T-cell (primary cell): ENCODE data around the gene APPBP2. TPM values are rescaled to one million over a fixed set of nuclear protein-coding genes. Genes with fewer than 3 reads are reported as not detected.

Experiments
- ATAC-seq, 4 experiments: fragments of 200-7000 bp in 3 of 4; fragments of 150-1000 bp in 1 of 4; cut with Tn5 transposase; replicated peaks in 1 of 4; 1 replicate in 3 of 4; 2 replicates in 1 of 4; pipeline ENCODE4 v1.10.0; 2021; ENCODE audit warnings: moderate library complexity in 3 of 4, mild to moderate bottlenecking in 2 of 4, moderate number of reproducible peaks in 1 of 4
- CTCF ChIA-PET, 2 donors: fragments of 300-600 bp; sonication (Branson Sonifier 250); formaldehyde crosslinking; loops; one replicate each; lab custom pipeline; 2022; ENCODE audit warnings: antibody characterized with exemption in 2 of 2; lab: Charles Lee
- POLR2A ChIA-PET, 2 donors: fragments of 300-600 bp; sonication (Branson Sonifier 250); formaldehyde crosslinking; loops; one replicate each; lab custom pipeline; 2022; ENCODE audit warnings: antibody characterized with exemption in 2 of 2; lab: Charles Lee
- DNase-seq, 35 experiments: peaks; one replicate each; pipeline versions ENCODE4 v3.0.0 to v3.0.0-alpha.2; 2013 to 2023
- H3K27ac ChIP-seq: one replicate; pipeline ENCODE4 v1.5.1; 2013; ENCODE audit warnings: low read length
- H3K27me3 ChIP-seq, 2 experiments: replicated peaks in 1 of 2; 1 replicate in 1 of 2; 2 replicates in 1 of 2; pipeline versions ENCODE4 v1.6.1 to v1.7.0; 2013; ENCODE audit warnings: low read length in 1 of 2, mixed read lengths in 1 of 2; ENCODE audit not compliant: control insufficient read depth in 2 of 2, insufficient read depth in 2 of 2; ENCODE audit errors: extremely low read depth in 1 of 2
- H3K36me3 ChIP-seq, 2 donors: 1 replicate in 1 of 2; 2 replicates in 1 of 2; pipeline versions ENCODE4 v1.6.1 to v1.7.0; 2013; ENCODE audit warnings: low read length in 1 of 2; ENCODE audit not compliant: control insufficient read depth in 2 of 2, insufficient read depth in 1 of 2; ENCODE audit errors: extremely low read depth in 1 of 2
- H3K4me1 ChIP-seq, 2 experiments: 1 replicate in 1 of 2; 2 replicates in 1 of 2; pipeline versions ENCODE4 v1.6.1 to v1.7.0; 2013; ENCODE audit warnings: low read length in 2 of 2, mixed read lengths in 1 of 2; ENCODE audit not compliant: insufficient read depth in 2 of 2, control insufficient read depth in 1 of 2; ENCODE audit errors: extremely low read depth in 1 of 2
- H3K4me3 ChIP-seq, 2 donors: 1 replicate in 1 of 2; 2 replicates in 1 of 2; pipeline versions ENCODE4 v1.5.1 to v1.7.0; 2013; ENCODE audit warnings: mild to moderate bottlenecking in 2 of 2, low read length in 1 of 2, moderate library complexity in 1 of 2; ENCODE audit not compliant: control insufficient read depth in 1 of 2; ENCODE audit errors: extremely low read depth in 1 of 2
- H3K9me3 ChIP-seq: 2 replicates; pipeline ENCODE4 v1.7.0; 2013
- H3K27ac Mint-ChIP-seq, 2 donors: one replicate each; pipeline ENCODE4 v1.8.0; 2020 to 2021; ENCODE audit warnings: mild to moderate bottlenecking in 2 of 2, mixed read lengths in 2 of 2
- H3K27me3 Mint-ChIP-seq, 2 donors: one replicate each; pipeline ENCODE4 v1.8.0; 2021 to 2022; ENCODE audit warnings: mixed read lengths in 2 of 2
- H3K36me3 Mint-ChIP-seq: one replicate; pipeline ENCODE4 v1.8.0; 2021; ENCODE audit warnings: mixed read lengths
- H3K4me1 Mint-ChIP-seq, 3 donors: one replicate each; pipeline ENCODE4 v1.8.0; 2020 to 2022; ENCODE audit warnings: mixed read lengths in 3 of 3, mild to moderate bottlenecking in 1 of 3
- H3K4me3 Mint-ChIP-seq, 3 donors: one replicate each; pipeline ENCODE4 v1.8.0; 2020 to 2022; ENCODE audit warnings: mild to moderate bottlenecking in 3 of 3, mixed read lengths in 3 of 3, moderate library complexity in 3 of 3
- H3K9me3 Mint-ChIP-seq, 3 donors: one replicate each; pipeline ENCODE4 v1.8.0; 2020 to 2022; ENCODE audit warnings: mixed read lengths in 3 of 3
- WGBS: methylation state at CpG from one replicate; pipeline ENCODE4 v1.1.5; 2013; ENCODE audit warnings: missing lambda C conversion rate; ENCODE audit not compliant: insufficient coverage; 5-methylcytosine and 5-hydroxymethylcytosine counted together
- total RNA-seq, 35 experiments: library from RNA in 6 of 35; stranded (reverse) in 6 of 35; fragments of 120-200 nt in 1 of 35; gene quantifications; one replicate each; pipeline versions ENCODE4 v1.2.1 to v1.2.4 and lab custom pipeline; 2013 to 2026

The APPBP2 gene
- total RNA-seq, 5 donors from 2014 or later (not counting 1 experiment from before 2014, with no cell fraction given), result 32.2 to 42.0 (median 36.6) TPM

GRCh38 chr17:60538726-60539125 lies 12.7 kb upstream of the APPBP2 start:
- peaks cover 0 to 2% of the 10 kb centered on the region in 2 experiments for H3K27me3 ChIP-seq
- ATAC-seq (no peak), DNase-seq (no peak)
- 100% methylated on average over 4 of the region's 9 CpGs for WGBS
- H3K27me3 Mint-ChIP-seq, result no peaks in the 10 kb centered on the region
- no peak overlapping the region for H3K4me3 ChIP-seq
- POLR2A ChIA-PET, result no interaction called here
- no peak overlapping the region for H3K4me3 Mint-ChIP-seq
- H3K27ac ChIP-seq, result no peak overlapping the region
- H3K9me3 Mint-ChIP-seq, result no peaks in the 10 kb centered on the region
- H3K4me1 ChIP-seq, result no peaks in the 10 kb centered on the region
- H3K27ac Mint-ChIP-seq, result no peak overlapping the region
- H3K4me1 Mint-ChIP-seq, result no peaks in the 10 kb centered on the region
- no peaks in the 10 kb centered on the region for H3K36me3 Mint-ChIP-seq
- CTCF ChIA-PET, result no interaction called here
- no peaks in the 10 kb centered on the region for H3K9me3 ChIP-seq
- H3K36me3 ChIP-seq, result no peaks in the 10 kb centered on the region

- Mint-ChIP-seq H3K27ac (no peak overlapping the region), H3K36me3 (no peaks in the 10 kb centered on the region), H3K4me3 (no peak overlapping the region), H3K9me3 (no peaks in the 10 kb centered on the region), H3K27me3 (peaks cover 0 to 6% of the 10 kb centered on the region in 2 donors), H3K4me1 (peaks cover 0 to 4% (median 0%) of the 10 kb centered on the region in 3 donors)
- Histone ChIP-seq H3K4me3 (no peak overlapping the region), H3K27me3 (peaks cover 0 to 2% of the 10 kb centered on the region in 2 experiments), H3K4me1 (no peaks in the 10 kb centered on the region), H3K9me3 (no peaks in the 10 kb centered on the region), H3K36me3 (no peaks in the 10 kb centered on the region), H3K27ac (no peak overlapping the region)
- CTCF ChIA-PET, result interaction anchor here in 1 of 2 donors (0.7 kb wide), 1 partner anchor 36 kb away, joined by 3 read pairs; no protein-coding TSS in a partner anchor
- 70% methylated on average over 1 of the region's 3 CpGs for WGBS
- POLR2A ChIA-PET, result interaction anchor here (0.5 to 0.8 kb wide), 2 partner anchors 23 to 180 kb away, joined by 4 to 7 read pairs; no protein-coding TSS in a partner anchor
- DNase-seq (no peak), ATAC-seq (no peak)
Observed at GRCh38 chr17:60535382-60536279, 9.6 kb upstream of the APPBP2 start.

GRCh38 chr17:60534613-60535157 lies 8.6 kb upstream of the APPBP2 start:
- POLR2A ChIA-PET, result no interaction called here
- H3K4me3 Mint-ChIP-seq, result no peak overlapping the region
- H3K4me1 ChIP-seq, result no peaks in the 10 kb centered on the region
- peaks cover 0 to 6% of the 10 kb centered on the region in 2 donors for H3K27me3 Mint-ChIP-seq
- H3K9me3 Mint-ChIP-seq, result no peaks in the 10 kb centered on the region
- peaks cover 0 to 4% (median 0%) of the 10 kb centered on the region in 3 donors for H3K4me1 Mint-ChIP-seq
- H3K36me3 ChIP-seq, result no peaks in the 10 kb centered on the region
- WGBS, result no CpG with 5 or more reads among the region's 7 CpGs
- no peak overlapping the region for H3K27ac Mint-ChIP-seq
- ATAC-seq, result no peak
- no peak overlapping the region for H3K4me3 ChIP-seq
- CTCF ChIA-PET, result interaction anchor here in 1 of 2 donors (0.7 kb wide), 1 partner anchor 37 kb away, joined by 3 read pairs; no protein-coding TSS in a partner anchor
- no peak overlapping the region for H3K27ac ChIP-seq
- no peaks in the 10 kb centered on the region for H3K9me3 ChIP-seq
- no peaks in the 10 kb centered on the region for H3K36me3 Mint-ChIP-seq
- DNase-seq, result no peak
- H3K27me3 ChIP-seq, result peaks cover 0 to 2% of the 10 kb centered on the region in 2 experiments

- WGBS, result no CpG with 5 or more reads among the region's 1 CpG
- ChIA-PET POLR2A (no interaction called here), CTCF (no interaction called here)
- Histone ChIP-seq H3K9me3 (no peaks in the 10 kb centered on the region), H3K27me3 (peaks cover 0 to 2% of the 10 kb centered on the region in 2 experiments), H3K4me3 (no peak overlapping the region), H3K36me3 (no peaks in the 10 kb centered on the region), H3K27ac (no peak overlapping the region), H3K4me1 (no peaks in the 10 kb centered on the region)
- no peaks in the 10 kb centered on the region for H3K36me3 Mint-ChIP-seq
- no peak overlapping the region for H3K27ac Mint-ChIP-seq
- DNase-seq (no peak), ATAC-seq (no peak)
- H3K4me3 Mint-ChIP-seq, result no peak overlapping the region
- peaks cover 0 to 4% (median 0%) of the 10 kb centered on the region in 3 donors for H3K4me1 Mint-ChIP-seq
- no peaks in the 10 kb centered on the region for H3K9me3 Mint-ChIP-seq
- H3K27me3 Mint-ChIP-seq, result peaks cover 0 to 6% of the 10 kb centered on the region in 2 donors
Observed at GRCh38 chr17:60534010-60534555, 8.0 kb upstream of the APPBP2 start.

GRCh38 chr17:60529806-60530205 lies 3.8 kb upstream of the APPBP2 start:
- WGBS, result 100% methylated on average over 1 of the region's 1 CpG
- ChIA-PET POLR2A (interaction anchor here in 1 of 2 donors (0.6 kb wide), 1 partner anchor 74 kb away, joined by 3 read pairs; no protein-coding TSS in a partner anchor), CTCF (interaction anchor here in 1 of 2 donors (0.6 kb wide), 1 partner anchor 24 kb away, joined by 3 read pairs; no protein-coding TSS in a partner anchor)
- Histone ChIP-seq H3K27ac (no peak overlapping the region), H3K36me3 (no peaks in the 10 kb centered on the region), H3K4me3 (no peak overlapping the region), H3K27me3 (peaks cover 0 to 4% of the 10 kb centered on the region in 2 experiments), H3K9me3 (no peaks in the 10 kb centered on the region), H3K4me1 (peaks cover 2 to 4% of the 10 kb centered on the region in 2 experiments)
- ATAC-seq, result no peak
- DNase-seq, result no peak
- H3K4me3 Mint-ChIP-seq, result no peak overlapping the region
- no peaks in the 10 kb centered on the region for H3K36me3 Mint-ChIP-seq
- H3K27me3 Mint-ChIP-seq, result peaks cover 0 to 6% of the 10 kb centered on the region in 2 donors
- H3K4me1 Mint-ChIP-seq, result peaks cover 14 to 23% (median 18%) of the 10 kb centered on the region in 3 donors
- H3K27ac Mint-ChIP-seq, result no peak overlapping the region
- no peaks in the 10 kb centered on the region for H3K9me3 Mint-ChIP-seq

- Mint-ChIP-seq H3K9me3 (no peaks in the 10 kb centered on the region), H3K36me3 (no peaks in the 10 kb centered on the region), H3K27ac (no peak overlapping the region), H3K4me3 (no peak overlapping the region), H3K27me3 (peaks cover 0 to 6% of the 10 kb centered on the region in 2 donors), H3K4me1 (peaks cover 24 to 32% (median 28%) of the 10 kb centered on the region in 3 donors)
- no peak for DNase-seq
- H3K36me3 ChIP-seq, result no peaks in the 10 kb centered on the region
- no CpG with 5 or more reads among the region's 3 CpGs for WGBS
- ATAC-seq, result no peak
- H3K4me3 ChIP-seq, result no peak overlapping the region
- no peak overlapping the region for H3K27ac ChIP-seq
- POLR2A ChIA-PET, result interaction anchor here in 1 of 2 donors (0.6 kb wide), 1 partner anchor 17 kb away, joined by 7 read pairs; no protein-coding TSS in a partner anchor
- peaks cover 0 to 4% of the 10 kb centered on the region in 2 experiments for H3K27me3 ChIP-seq
- CTCF ChIA-PET, result no interaction called here
- peaks cover 4 to 11% of the 10 kb centered on the region in 2 experiments for H3K4me1 ChIP-seq
- H3K9me3 ChIP-seq, result no peaks in the 10 kb centered on the region
Observed at GRCh38 chr17:60528828-60529227, 2.8 kb upstream of the APPBP2 start.
